SJCRH30 (cell line): ENCODE data around the gene SGMS1. TPM values are rescaled to one million over a fixed set of nuclear protein-coding genes. Genes with fewer than 3 reads are reported as not detected.
"Not testable (repeated sequence)": the region's sequence is repeated elsewhere in the genome, so short reads cannot be mapped to it uniquely, and the experiment has no call there.

Experiments used
- DNase-seq, 2 experiments: peaks; one replicate each; pipeline ENCODE4 v3.0.0-alpha.2; 2015 to 2020
- H3K27ac ChIP-seq: fragments of 250-450 bp; sonication (Bioruptor Pico); 2 replicates; pipeline ENCODE4 v1.5.1; 2020; ENCODE audit warnings: mild to moderate bottlenecking, moderate library complexity
- H3K27me3 ChIP-seq: fragments of 250-450 bp; sonication (Bioruptor Pico); 2 replicates; pipeline ENCODE4 v1.5.1; 2020; ENCODE audit warnings: mild to moderate bottlenecking, moderate library complexity
- H3K36me3 ChIP-seq: fragments of 250-450 bp; sonication (Bioruptor Pico); 2 replicates; pipeline ENCODE4 v1.5.1; 2020; ENCODE audit warnings: mild to moderate bottlenecking, moderate library complexity
- H3K4me1 ChIP-seq: fragments of 250-450 bp; sonication (Bioruptor Pico); 2 replicates; pipeline ENCODE4 v1.5.1; 2020; ENCODE audit warnings: mild to moderate bottlenecking, moderate library complexity
- H3K4me3 ChIP-seq: fragments of 250-450 bp; sonication (Bioruptor Pico); 2 replicates; pipeline ENCODE4 v1.5.1; 2020; ENCODE audit warnings: mild to moderate bottlenecking, moderate library complexity
- H3K9me3 ChIP-seq: fragments of 250-450 bp; sonication (Bioruptor Pico); replicated peaks from 2 replicates; pipeline ENCODE4 v1.5.1; 2020; ENCODE audit warnings: mild to moderate bottlenecking, moderate library complexity
- total RNA-seq: library from RNA; depleted of rRNA; stranded (reverse); fragments of >200 nt; shearing (Covaris generic); gene quantifications from 2 replicates; pipeline ENCODE4 v1.2.3, GENCODE V29; 2014

Gene SGMS1
- total RNA-seq, 1 experiment from 2014 or later: 13.4 TPM

DNA sequence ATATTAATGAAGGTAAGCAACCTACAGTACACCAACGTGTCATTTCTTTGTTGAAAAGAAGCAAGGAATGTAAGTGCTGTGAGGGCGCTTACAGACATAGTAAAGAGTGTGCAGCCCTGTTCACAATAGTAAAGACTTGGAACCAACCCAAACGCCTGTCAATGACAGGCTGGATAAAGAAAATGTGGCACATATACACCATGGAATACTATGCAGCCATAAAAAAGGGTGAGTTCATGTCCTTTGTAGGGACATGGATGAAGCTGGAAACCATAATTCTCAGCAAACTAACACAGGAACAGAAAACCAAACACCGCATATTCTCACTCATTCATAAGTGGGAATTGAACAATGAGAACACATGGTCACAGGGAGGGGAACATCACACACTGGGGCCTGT, 55.0 kb downstream of the SGMS1 start:
- not testable (repeated sequence) for H3K9me3 ChIP-seq, DNase-seq, H3K4me3 ChIP-seq, H3K36me3 ChIP-seq, H3K4me1 ChIP-seq, H3K27me3 ChIP-seq, H3K27ac ChIP-seq

DNA sequence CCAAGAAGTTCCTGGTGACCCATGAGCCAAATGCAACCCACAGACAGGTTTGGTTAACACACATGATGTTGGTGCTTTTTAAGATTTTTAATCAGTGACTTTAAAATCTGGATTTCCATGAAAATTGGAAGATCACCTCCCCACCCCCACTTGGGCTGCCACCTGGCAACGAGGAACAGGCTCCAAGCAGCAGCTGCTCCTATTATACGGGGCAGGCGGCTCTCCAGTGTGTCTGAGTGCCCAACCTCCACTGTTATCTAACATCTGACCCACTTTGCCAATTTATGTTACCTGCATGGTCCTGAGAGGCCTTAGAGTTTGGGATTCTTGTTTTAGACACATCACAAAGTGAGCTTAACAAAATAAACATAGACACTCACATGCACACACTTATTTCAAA, 56.4 kb downstream of the SGMS1 start:
- peaks cover 2% of the 10 kb centered on the region; the same call in 1 of the 2 replicates for H3K4me1 ChIP-seq
- no peaks in the 10 kb centered on the region for H3K9me3 ChIP-seq
- no peak overlapping the region for H3K27ac ChIP-seq
- DNase-seq: peak; percentile 13 to 33
- H3K36me3 ChIP-seq: no peaks in the 10 kb centered on the region
- H3K27me3 ChIP-seq: no peaks in the 10 kb centered on the region
- no peak overlapping the region for H3K4me3 ChIP-seq

DNA sequence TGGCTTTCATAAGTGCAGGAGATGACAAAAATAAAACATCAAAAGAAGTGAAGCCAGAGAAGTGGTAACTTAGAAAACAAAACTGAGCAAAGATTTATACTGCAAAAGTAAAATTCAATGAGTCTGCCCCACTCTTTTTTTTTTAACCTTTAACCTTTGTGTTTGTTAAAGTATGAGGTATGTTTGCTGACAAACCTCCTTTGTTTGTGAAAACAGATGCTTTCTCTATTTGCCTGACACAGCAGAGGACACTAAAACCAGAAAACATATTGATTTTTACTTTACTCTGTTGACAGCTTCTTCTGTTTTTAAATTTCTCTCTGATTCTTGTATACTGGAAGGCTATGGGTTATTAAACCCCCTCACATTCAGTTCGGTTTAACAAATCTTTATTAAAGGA, 57.6 kb downstream of the SGMS1 start:
- Histone ChIP-seq H3K36me3 (no peaks in the 10 kb centered on the region), H3K4me1 (peaks cover 2% of the 10 kb centered on the region; the same call in 1 of the 2 replicates), H3K4me3 (no peak overlapping the region), H3K27me3 (no peaks in the 10 kb centered on the region), H3K27ac (no peak overlapping the region), H3K9me3 (no peaks in the 10 kb centered on the region)
- no peak for DNase-seq

DNA sequence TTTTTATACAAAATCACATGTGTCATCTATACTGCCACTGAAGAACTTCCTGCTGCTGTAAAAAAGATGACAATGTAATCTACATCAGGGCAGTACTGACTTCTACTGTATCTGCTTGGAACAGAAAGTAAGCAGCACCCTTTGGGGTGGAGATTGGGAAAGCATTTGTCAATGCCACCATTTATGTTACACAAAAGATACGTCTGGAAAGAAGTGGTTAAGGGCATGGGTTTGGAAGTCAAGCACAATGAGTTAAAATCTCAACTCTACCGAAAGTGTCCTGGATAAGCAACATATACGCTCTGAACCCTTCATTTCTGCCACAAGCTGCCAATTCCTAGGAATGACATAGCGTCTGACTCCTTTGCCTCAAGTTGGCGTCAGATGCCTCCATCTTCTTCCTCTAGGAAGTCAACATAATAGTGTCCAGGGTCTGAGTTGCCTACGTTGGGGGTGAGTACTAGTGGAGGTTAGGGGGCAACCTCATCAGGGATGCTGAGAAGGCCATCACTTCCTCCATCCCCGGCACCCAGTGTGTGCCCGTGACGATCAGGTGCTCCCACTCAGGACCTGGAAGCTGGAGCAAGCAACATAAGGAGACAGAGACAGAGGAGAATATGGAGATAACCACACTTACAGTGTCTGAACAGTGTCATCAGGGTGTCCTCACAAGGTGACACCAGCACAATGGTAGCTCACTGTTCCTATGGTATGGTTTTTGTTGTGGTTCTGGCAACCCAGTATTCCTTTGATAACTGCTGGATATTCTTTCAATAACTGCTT, 58.3 kb downstream of the SGMS1 start:
- peaks cover 2% of the 10 kb centered on the region; the same call in 1 of the 2 replicates for H3K4me1 ChIP-seq
- H3K4me3 ChIP-seq: no peak overlapping the region
- no peaks in the 10 kb centered on the region for H3K27me3 ChIP-seq
- H3K27ac ChIP-seq: no peak overlapping the region
- no peaks in the 10 kb centered on the region for H3K9me3 ChIP-seq
- no peak for DNase-seq
- H3K36me3 ChIP-seq: no peaks in the 10 kb centered on the region

DNA sequence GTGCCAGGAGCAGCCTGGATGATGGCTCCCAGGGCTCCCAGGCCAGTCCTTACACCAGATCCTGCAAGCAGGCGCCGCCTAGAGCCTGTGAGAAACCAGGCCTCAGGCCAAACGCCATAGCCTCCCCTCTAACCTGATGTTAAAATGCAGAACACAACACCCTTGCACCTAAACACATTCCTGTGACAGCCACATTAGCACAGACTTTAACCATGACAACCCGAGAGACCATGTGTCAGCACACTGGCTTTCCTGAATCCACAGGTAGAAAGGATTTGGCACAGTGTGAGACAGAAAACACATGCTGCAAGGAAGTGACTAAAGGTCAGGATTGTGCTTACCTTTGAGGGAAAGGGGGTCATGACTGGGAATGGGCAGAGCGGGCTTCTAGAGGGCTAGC, 59.9 kb downstream of the SGMS1 start:
- Histone ChIP-seq H3K4me1 (peaks cover 2% of the 10 kb centered on the region; the same call in 1 of the 2 replicates), H3K36me3 (no peaks in the 10 kb centered on the region), H3K4me3 (no peak overlapping the region), H3K27ac (no peak overlapping the region), H3K9me3 (no peaks in the 10 kb centered on the region), H3K27me3 (no peaks in the 10 kb centered on the region)
- no peak for DNase-seq

DNA sequence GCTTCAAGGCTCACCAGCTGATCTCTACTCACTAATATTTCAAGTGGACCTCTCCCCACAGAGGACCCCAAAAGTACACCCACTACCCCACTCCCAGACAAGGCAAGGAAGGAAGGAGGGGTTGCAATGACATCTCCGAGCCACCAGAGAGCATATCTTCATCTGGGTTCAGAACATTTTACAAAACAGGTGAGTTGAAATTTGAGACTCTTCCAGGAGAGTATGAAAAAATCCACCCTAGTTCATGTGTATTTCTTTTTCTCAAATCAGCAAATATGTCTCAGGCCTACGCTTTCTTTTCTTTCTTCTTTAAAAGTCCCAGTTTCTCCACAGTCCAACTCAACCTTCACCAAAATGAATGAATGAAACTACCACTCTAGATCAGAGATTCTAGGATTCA, 61.9 kb downstream of the SGMS1 start:
- Histone ChIP-seq H3K4me3 (no peak overlapping the region), H3K9me3 (no peaks in the 10 kb centered on the region), H3K27ac (no peak overlapping the region), H3K4me1 (no peaks in the 10 kb centered on the region), H3K36me3 (no peaks in the 10 kb centered on the region), H3K27me3 (no peaks in the 10 kb centered on the region)
- no peak for DNase-seq

DNA sequence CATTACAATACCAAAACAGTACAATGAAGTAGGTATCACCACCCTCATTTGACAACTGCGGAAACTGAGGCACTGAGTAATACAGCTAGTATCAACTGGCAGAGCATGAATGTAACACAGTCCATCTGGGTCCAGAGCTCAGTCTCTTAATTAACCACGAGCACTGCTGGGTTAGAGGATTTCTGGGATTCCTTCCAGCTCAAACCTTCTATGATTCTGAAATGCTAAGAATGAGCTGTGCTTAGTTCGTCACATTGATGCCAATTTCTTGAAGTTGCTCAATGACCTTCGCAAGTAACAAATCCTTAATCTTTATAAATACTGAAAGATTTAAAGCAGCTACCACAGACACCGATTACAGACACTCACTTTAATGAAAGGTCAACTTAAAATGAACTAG, 62.5 kb downstream of the SGMS1 start:
- no peak for DNase-seq
- Histone ChIP-seq H3K4me1 (no peaks in the 10 kb centered on the region), H3K4me3 (no peak overlapping the region), H3K27ac (no peak overlapping the region), H3K36me3 (no peaks in the 10 kb centered on the region), H3K9me3 (no peaks in the 10 kb centered on the region), H3K27me3 (no peaks in the 10 kb centered on the region)

DNA sequence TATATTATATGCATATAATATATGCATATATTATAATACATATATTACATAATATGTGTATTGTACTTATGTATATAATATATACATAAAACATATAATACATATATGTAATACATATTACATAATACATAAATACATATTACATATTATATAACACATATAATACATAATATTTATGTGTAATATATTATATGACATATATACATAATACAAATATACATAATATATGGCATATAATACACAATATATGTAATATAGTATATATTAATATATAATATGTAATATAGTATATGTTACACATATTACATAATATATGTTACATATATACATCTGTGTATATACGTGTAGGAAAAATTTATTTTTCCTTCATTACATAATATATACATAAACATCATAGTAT, 63.4 kb downstream of the SGMS1 start:
- H3K4me1 ChIP-seq: no peaks in the 10 kb centered on the region
- DNase-seq: no peak
- no peak overlapping the region for H3K4me3 ChIP-seq
- no peaks in the 10 kb centered on the region for H3K27me3 ChIP-seq
- no peak overlapping the region for H3K27ac ChIP-seq
- no peaks in the 10 kb centered on the region for H3K36me3 ChIP-seq
- H3K9me3 ChIP-seq: no peaks in the 10 kb centered on the region

DNA sequence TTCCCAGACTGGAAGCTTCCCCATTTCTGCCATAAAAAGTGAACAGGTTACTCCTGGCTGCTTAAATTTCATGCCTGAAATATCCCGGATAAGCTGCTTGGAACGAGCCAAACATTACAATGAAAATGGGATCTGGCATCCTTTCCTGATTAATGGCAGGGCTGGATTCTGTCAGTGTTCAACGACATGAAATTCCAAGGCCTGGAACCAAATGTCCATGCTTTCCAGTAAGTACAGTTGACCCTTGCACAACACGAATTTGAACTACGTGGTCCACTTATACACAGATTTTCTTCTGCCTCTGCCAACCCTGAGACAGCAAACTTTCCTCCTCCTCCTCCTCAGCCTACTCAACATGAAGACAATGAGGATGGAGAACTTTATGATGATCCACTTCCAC, 65.4 kb downstream of the SGMS1 start:
- Histone ChIP-seq H3K27me3 (no peaks in the 10 kb centered on the region), H3K4me3 (no peak overlapping the region), H3K9me3 (no peaks in the 10 kb centered on the region), H3K4me1 (no peaks in the 10 kb centered on the region), H3K27ac (no peak overlapping the region), H3K36me3 (no peaks in the 10 kb centered on the region)
- DNase-seq: no peak

GRCh38 chr10:50557130-50557682, 66.5 kb downstream of the SGMS1 start:
- H3K36me3 ChIP-seq: no peaks in the 10 kb centered on the region
- H3K4me1 ChIP-seq: no peaks in the 10 kb centered on the region
- no peaks in the 10 kb centered on the region for H3K27me3 ChIP-seq
- no peaks in the 10 kb centered on the region for H3K9me3 ChIP-seq
- no peak overlapping the region for H3K4me3 ChIP-seq
- H3K27ac ChIP-seq: no peak overlapping the region
- no peak for DNase-seq

- Histone ChIP-seq H3K4me1 (no peaks in the 10 kb centered on the region), H3K27ac (no peak overlapping the region), H3K4me3 (no peak overlapping the region), H3K36me3 (no peaks in the 10 kb centered on the region), H3K27me3 (no peaks in the 10 kb centered on the region), H3K9me3 (no peaks in the 10 kb centered on the region)
- no peak for DNase-seq
These were observed 67.3 kb downstream of the SGMS1 start for GRCh38 chr10:50556237-50557120.

DNA sequence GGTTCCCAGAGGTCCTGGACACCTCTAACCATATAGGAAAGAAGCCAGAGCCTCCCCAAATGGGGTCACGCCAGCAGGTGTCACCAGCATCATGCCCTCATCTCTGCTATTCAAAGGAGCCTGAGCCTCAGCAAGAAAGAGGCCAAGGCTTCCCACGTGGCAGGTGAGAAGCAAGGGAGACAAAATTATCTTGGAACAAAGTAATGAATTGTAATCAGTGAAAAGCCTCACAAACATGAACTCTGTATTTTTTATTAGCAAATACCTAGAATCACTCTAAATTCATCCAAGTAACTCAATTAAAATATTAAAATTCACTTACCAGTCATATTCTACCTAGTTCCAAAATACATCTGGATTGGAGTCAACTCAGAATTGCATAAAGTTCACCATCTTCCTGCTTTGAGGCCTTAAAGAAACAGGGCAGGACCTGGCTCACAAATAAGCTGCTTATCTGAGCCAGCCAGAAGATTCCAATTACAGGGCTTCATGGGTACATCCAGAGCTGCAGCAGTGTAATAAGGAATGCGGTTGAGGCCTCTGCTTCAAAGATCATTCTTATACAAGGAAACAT, 68.7 kb downstream of the SGMS1 start:
- Histone ChIP-seq H3K9me3 (no peaks in the 10 kb centered on the region), H3K4me3 (no peak overlapping the region), H3K27ac (no peak overlapping the region), H3K27me3 (no peaks in the 10 kb centered on the region), H3K36me3 (no peaks in the 10 kb centered on the region), H3K4me1 (no peaks in the 10 kb centered on the region)
- DNase-seq: no peak

DNA sequence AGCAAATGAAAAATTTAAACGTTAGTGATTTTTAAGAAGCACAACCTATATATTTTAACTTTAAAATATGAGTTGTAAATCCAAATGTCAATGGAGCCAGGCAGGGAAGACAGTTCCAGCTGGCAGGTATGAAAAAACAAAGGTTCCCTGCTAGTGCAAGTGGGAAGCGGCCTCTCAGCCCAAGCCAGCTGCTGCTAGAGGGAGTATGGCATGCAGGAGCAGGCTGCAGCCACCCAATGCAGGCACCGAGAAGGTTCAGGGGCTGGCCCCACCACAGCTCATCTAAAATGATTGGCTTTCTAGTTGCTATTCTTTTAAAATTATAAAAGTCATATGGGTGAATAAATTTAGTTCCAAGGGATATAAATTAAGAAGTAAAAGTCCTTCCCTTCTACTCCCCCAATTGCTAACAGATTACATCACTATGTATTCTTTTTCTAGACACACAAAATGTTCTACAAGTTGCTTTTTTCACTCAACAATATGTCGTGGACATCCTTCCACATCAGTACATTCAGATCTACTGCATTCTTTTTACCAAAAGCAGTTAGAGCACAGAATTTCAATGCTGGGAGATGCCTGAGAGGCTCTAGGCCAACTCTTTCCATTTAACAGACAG, 69.3 kb downstream of the SGMS1 start:
- H3K27ac ChIP-seq: no peak overlapping the region
- H3K36me3 ChIP-seq: no peaks in the 10 kb centered on the region
- H3K4me1 ChIP-seq: no peaks in the 10 kb centered on the region
- no peak for DNase-seq
- H3K27me3 ChIP-seq: no peaks in the 10 kb centered on the region
- no peaks in the 10 kb centered on the region for H3K9me3 ChIP-seq
- no peak overlapping the region for H3K4me3 ChIP-seq

DNA sequence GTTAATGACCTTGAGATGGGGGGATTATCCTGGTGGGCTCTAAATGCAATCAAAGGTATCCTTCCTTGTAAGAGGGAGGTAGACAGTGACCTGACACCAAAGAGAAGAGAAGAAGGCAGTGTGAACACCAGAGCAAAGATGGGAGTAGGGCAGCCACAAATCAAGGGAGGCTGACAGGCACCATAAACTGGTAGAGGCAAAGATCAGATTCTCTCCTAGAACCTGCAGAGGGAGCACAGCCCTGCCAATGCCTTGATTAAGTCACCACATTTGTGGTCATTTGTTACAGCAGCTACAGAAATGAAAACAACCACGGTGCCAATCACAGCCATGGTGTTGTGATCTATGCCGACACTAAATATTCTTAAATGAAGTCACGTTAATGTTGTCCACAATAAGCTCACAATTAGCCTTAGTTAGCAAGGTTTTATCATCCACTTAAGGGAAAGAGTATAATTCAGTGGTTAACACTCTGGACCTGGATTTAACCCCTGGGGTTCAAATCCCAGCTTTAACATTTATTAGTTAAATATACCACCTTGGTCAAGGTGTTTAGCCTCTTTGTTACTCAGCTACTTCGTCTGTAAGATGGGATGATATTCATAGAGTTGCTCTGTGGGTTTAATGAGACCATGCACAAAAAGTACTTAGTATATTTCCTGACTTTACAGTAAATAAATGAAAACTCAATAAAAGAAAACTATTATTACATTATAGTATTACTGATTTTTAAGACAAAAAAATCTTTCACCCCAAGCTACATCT, 70.8 kb downstream of the SGMS1 start:
- no peak for DNase-seq
- Histone ChIP-seq H3K4me3 (no peak overlapping the region), H3K36me3 (no peaks in the 10 kb centered on the region), H3K27me3 (no peaks in the 10 kb centered on the region), H3K4me1 (no peaks in the 10 kb centered on the region), H3K27ac (no peak overlapping the region), H3K9me3 (no peaks in the 10 kb centered on the region)
